Spleen (tissue), 11 donors: ENCODE results near the gene PEX14. TPM values are rescaled to one million over a fixed set of nuclear protein-coding genes. Genes with fewer than 3 reads are reported as not detected.

Experiments used
- DNase-seq: peaks from one replicate; pipeline ENCODE4 v3.0.0-alpha.2; 2020
- H3K27ac ChIP-seq, 8 donors: fragments of 200-600 bp; sonication (generic) in 7 of 8; 1 replicate in 4 of 8; 2 replicates in 4 of 8; pipeline versions ENCODE4 v1.5.0 to v1.8.0; 2016 to 2021; ENCODE audit warnings: inconsistent platforms in 4 of 8, mild to moderate bottlenecking in 4 of 8, moderate library complexity in 1 of 8
- H3K27me3 ChIP-seq, 7 donors: fragments of 200-600 bp; sonication (generic) in 6 of 7; replicated peaks in 1 of 7; 1 replicate in 4 of 7; 2 replicates in 3 of 7; pipeline versions ENCODE4 v1.5.0 to v1.8.0; 2016 to 2021; ENCODE audit warnings: inconsistent platforms in 3 of 7, mild to moderate bottlenecking in 1 of 7
- H3K36me3 ChIP-seq, 6 donors: fragments of 200-600 bp; sonication (generic) in 5 of 6; 1 replicate in 4 of 6; 2 replicates in 2 of 6; pipeline versions ENCODE4 v1.5.0 to v1.8.0; 2016 to 2021; ENCODE audit warnings: inconsistent platforms in 2 of 6
- H3K4me1 ChIP-seq, 6 donors: fragments of 200-600 bp; sonication (generic) in 5 of 6; 1 replicate in 3 of 6; 2 replicates in 3 of 6; pipeline versions ENCODE4 v1.5.0 to v1.8.0; 2016 to 2021; ENCODE audit warnings: inconsistent platforms in 3 of 6
- H3K4me3 ChIP-seq, 8 donors: fragments of 200-600 bp; sonication (generic) in 7 of 8; 1 replicate in 4 of 8; 2 replicates in 4 of 8; pipeline versions ENCODE4 v1.5.0 to v1.8.0; 2016 to 2021; ENCODE audit warnings: inconsistent platforms in 4 of 8, mild to moderate bottlenecking in 4 of 8, moderate library complexity in 2 of 8
- H3K9me3 ChIP-seq, 8 donors: fragments of 200-600 bp; sonication (generic) in 7 of 8; 1 replicate in 4 of 8; 2 replicates in 4 of 8; pipeline versions ENCODE4 v1.5.0 to v1.8.0; 2016 to 2021; ENCODE audit warnings: inconsistent platforms in 4 of 8
- CTCF ChIP-seq, 11 experiments: fragments of 200-600 bp in 7 of 11; fragments of 450-650 bp in 4 of 11; sonication (generic) in 4 of 11; IDR thresholded peaks in 8 of 11; conservative IDR thresholded peaks in 3 of 11; 1 replicate in 7 of 11; 2 replicates in 4 of 11; pipeline versions ENCODE4 v1.4.0 to v1.8.0; 2016 to 2021; ENCODE audit warnings: antibody characterized with exemption in 11 of 11, inconsistent platforms in 4 of 11, mild to moderate bottlenecking in 1 of 11
- POLR2A ChIP-seq, 3 donors: fragments of 450-650 bp; IDR thresholded peaks; one replicate each; pipeline ENCODE4 v1.5.1; 2017; ENCODE audit warnings: antibody characterized with exemption in 3 of 3, mild to moderate bottlenecking in 1 of 3
- POLR2AphosphoS5 ChIP-seq, 3 donors: sonication (generic); formaldehyde crosslinking; IDR thresholded peaks; one replicate each; pipeline ENCODE4 v1.5.1; 2017; ENCODE audit warnings: antibody characterized with exemption in 3 of 3
- WGBS, 5 donors: extraction: QIAGEN DNeasy Blood & Tissue Kit in 3 of 5; methylation state at CpG; one replicate each; pipeline versions ENCODE4 v1.1.5 to v1.1.7; 2013 to 2018; 5-methylcytosine and 5-hydroxymethylcytosine counted together
- intact Hi-C: fragments of 100-400 bp; cut with DNase I; formaldehyde crosslinking; loops from one replicate; pipeline ENCODE4 v1.15.0; 2023; ENCODE audit warnings: low total_unique reads
- polyA plus RNA-seq, 3 donors: library from polyadenylated mRNA; stranded (reverse); fragments of 200-250 nt; gene quantifications; one replicate each; pipeline ENCODE4 v1.2.1, GENCODE V29; 2013
- total RNA-seq, 7 donors: library from RNA; depleted of rRNA in 3 of 7; stranded (reverse); fragments of >200 nt in 3 of 7; fragmentation: NEBNext Ultra II Directional in 4 of 7; extraction: Animal tissue kit (Norgen Biotek cat#: 25700) in 4 of 7; gene quantifications; one replicate each; pipeline versions ENCODE4 v1.1.0 to v1.2.1, GENCODE V29; 2016 to 2021
- donor health status: healthy with polysubstance abuse.
- donor health status: DM: no; HTN: no; CAD: no; lungs with moderate emphysema.
- donor health status: DM: no; HTN: no; CAD: no.
- donor health status: Bipolar disorder and iron deficiency.
- donor health status: healthy.
- donor health status: DM: no; HTN: no; CAD: no.
- donor health status: DM: yes; HTN: yes; CAD: no.

PEX14 gene
- total and polyA plus RNA-seq, 10 donors, result 9.3 to 19.7 (median 12.1) TPM

DNA sequence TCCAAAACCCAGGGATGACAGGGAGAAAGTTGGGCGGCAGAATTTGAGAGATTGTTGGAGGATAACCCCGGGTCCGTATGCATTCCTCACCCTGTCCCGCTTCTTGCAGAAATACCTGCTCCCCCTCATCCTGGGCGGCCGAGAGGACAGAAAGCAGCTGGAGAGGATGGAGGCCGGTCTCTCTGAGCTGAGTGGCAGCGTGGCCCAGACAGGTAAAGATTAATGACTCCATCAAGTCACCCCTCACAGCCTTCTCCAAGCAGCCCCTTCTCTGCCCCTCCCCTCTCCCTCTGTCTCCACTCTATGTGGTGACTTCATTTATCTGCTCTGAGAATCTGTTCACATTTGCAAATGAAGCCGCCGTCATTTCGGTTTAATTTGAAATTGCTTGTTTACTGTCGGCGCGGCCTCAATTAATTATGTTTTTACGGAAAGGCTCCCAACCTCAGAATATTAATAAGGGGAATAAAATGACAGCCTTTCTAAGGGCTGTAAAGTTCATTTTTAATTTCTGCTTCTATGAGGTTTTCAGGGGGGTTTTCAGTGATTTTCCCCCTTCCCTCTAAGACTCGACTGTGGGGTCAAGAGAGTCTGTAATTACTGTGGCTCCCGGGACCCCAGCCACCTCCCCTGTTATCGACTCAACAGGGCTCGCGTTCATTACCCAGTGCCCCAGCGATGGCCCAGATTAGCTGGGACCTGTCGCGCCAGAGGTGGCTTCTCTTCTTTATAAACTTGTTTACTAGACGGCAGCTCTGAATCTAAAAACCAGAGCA lies 148.3 kb downstream of the PEX14 start:
- no peaks in the 10 kb centered on the region for H3K4me1 ChIP-seq
- DNase-seq, result peak; percentile 17
- no peak overlapping the region for H3K4me3 ChIP-seq
- no peaks in the 10 kb centered on the region for H3K27me3 ChIP-seq
- no peak overlapping the region for H3K27ac ChIP-seq
- TF ChIP-seq POLR2AphosphoS5 (IDR thresholded peaks at IDR 0.05), result no peak
- no peak for TF ChIP-seq CTCF (IDR thresholded peaks at IDR 0.05 in 8 of 11, conservative IDR thresholded peaks at IDR 0.05 in 3 of 11)
- no peak for TF ChIP-seq POLR2A (IDR thresholded peaks at IDR 0.05)
- 93 to 95% (median 94%) methylated on average over 24 of the region's 24 CpGs for WGBS, 5 donors
- H3K36me3 ChIP-seq, result peaks cover 0 to 96% (median 41%) of the 10 kb centered on the region in 6 donors
- intact Hi-C loops, result no loop called here
- H3K9me3 ChIP-seq, result no peaks in the 10 kb centered on the region

DNA sequence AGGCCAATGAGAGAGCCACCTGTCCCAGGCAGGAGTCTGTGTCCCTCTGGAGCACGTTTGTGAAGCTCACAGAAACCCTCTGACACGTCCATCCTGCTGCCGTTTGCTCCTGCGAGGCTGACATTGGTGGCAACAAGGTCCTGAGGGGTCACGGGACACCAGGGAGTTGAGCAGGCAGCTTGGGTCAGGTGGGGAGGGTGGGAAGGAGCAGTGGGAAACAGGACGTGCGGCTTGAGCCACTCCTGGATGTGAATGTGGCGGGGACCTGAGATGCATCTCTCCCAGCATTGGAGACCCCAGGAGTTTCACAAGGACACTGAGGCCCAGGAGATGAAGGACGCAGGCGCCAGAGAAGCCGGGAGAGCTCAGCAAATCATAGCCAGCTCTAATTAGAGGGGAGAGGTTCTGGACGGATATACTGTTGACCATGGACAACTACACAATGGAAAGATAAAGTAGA lies 149.0 kb downstream of the PEX14 start:
- intact Hi-C loops, result no loop called here
- Histone ChIP-seq H3K36me3 (peaks cover 0 to 96% (median 37%) of the 10 kb centered on the region in 6 donors), H3K4me3 (no peak overlapping the region), H3K27me3 (no peaks in the 10 kb centered on the region), H3K4me1 (no peaks in the 10 kb centered on the region), H3K27ac (no peak overlapping the region), H3K9me3 (no peaks in the 10 kb centered on the region)
- TF ChIP-seq POLR2AphosphoS5 (IDR thresholded peaks at IDR 0.05), result no peak
- no peak for TF ChIP-seq CTCF (IDR thresholded peaks at IDR 0.05 in 8 of 11, conservative IDR thresholded peaks at IDR 0.05 in 3 of 11)
- no peak for TF ChIP-seq POLR2A (IDR thresholded peaks at IDR 0.05)
- 89 to 97% (median 93%) methylated on average over 12 of the region's 12 CpGs for WGBS, 5 donors
- peak; percentile 55 for DNase-seq

GRCh38 chr1:10624256-10625050 lies 149.7 kb downstream of the PEX14 start:
- no peak overlapping the region for H3K27ac ChIP-seq
- H3K27me3 ChIP-seq, result no peaks in the 10 kb centered on the region
- no peaks in the 10 kb centered on the region for H3K4me1 ChIP-seq
- DNase-seq, result peak; percentile 58
- peaks cover 0 to 96% (median 42%) of the 10 kb centered on the region in 6 donors for H3K36me3 ChIP-seq
- 91 to 98% (median 96%) methylated on average over 22 to 26 of the region's 26 CpGs for WGBS, 5 donors
- TF ChIP-seq POLR2AphosphoS5 (IDR thresholded peaks at IDR 0.05), result peak in 1 of 3 donors; percentile 8
- TF ChIP-seq POLR2A (IDR thresholded peaks at IDR 0.05), result no peak
- no peak for TF ChIP-seq CTCF (IDR thresholded peaks at IDR 0.05 in 8 of 11, conservative IDR thresholded peaks at IDR 0.05 in 3 of 11)
- H3K4me3 ChIP-seq, result no peak overlapping the region
- intact Hi-C loops, result no loop called here
- no peaks in the 10 kb centered on the region for H3K9me3 ChIP-seq

DNA sequence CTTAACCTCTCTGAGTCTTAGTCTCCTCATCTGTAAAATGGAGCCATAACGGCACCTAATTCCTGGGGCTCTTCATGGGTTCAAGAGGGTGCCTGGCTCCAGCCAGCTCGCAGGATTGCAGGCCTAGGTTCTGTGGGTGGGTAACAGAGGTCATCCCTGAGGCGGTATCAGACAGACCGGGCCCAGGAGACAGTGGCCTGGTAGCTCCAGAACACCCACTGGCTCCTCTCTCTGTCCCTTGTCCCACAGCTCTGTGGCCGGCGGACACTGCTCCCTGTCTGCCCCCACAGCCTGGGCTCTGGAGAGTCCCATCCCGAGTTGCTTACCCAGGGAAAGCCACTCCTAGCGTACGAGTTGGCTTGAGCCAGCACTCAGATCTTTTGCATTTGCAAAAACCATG lies 150.3 kb downstream of the PEX14 start:
- 93 to 100% (median 96%) methylated on average over 2 to 9 of the region's 9 CpGs for WGBS, 5 donors
- DNase-seq, result peak; percentile 38

More for the DNA sequence above, 150.3 kb downstream of the PEX14 start:
- intact Hi-C loops, result no loop called here
- H3K4me1 ChIP-seq, result no peaks in the 10 kb centered on the region
- no peaks in the 10 kb centered on the region for H3K27me3 ChIP-seq
- no peak overlapping the region for H3K27ac ChIP-seq
- TF ChIP-seq POLR2A (IDR thresholded peaks at IDR 0.05) (no peak), POLR2AphosphoS5 (IDR thresholded peaks at IDR 0.05) (no peak), CTCF (IDR thresholded peaks at IDR 0.05 in 8 of 11, conservative IDR thresholded peaks at IDR 0.05 in 3 of 11) (no peak)
- no peak overlapping the region for H3K4me3 ChIP-seq
- no peaks in the 10 kb centered on the region for H3K9me3 ChIP-seq
- H3K36me3 ChIP-seq, result peaks cover 0 to 96% (median 48%) of the 10 kb centered on the region in 6 donors
